GM21825 (cell line): ENCODE measurements around the gene NUP133.

Source experiments
- ATAC-seq: cut with Tn5 transposase; IDR thresholded peaks from one replicate; pipeline ENCODE4 v1.9.1; 2021; ENCODE audit warnings: mild to moderate bottlenecking, moderate library complexity; ENCODE audit not compliant: unreplicated experiment

Gene NUP133

GRCh38 chr1:229452956-229453801, 55.0 kb downstream of the NUP133 start:
- ATAC-seq: no peak

DNA sequence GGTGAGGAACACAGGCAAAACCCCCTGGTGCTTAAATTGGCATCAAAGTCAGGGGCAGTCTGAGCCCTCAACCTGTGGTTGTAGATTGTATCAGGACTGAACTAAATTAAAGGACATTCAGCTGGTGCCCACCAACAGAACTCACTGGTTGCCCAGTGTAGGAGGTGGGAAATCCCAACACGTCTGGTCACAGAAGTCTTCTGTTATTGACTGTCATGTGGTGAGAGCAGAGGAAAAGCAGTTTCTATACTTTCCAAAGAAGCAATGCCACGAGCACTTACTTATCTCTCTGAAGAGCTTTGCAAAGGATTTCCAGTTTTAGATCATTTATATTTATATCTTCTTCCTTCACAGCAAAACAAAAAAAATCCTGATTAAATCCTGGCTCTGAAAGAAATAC, 59.3 kb downstream of the NUP133 start:
- no peak for ATAC-seq

DNA sequence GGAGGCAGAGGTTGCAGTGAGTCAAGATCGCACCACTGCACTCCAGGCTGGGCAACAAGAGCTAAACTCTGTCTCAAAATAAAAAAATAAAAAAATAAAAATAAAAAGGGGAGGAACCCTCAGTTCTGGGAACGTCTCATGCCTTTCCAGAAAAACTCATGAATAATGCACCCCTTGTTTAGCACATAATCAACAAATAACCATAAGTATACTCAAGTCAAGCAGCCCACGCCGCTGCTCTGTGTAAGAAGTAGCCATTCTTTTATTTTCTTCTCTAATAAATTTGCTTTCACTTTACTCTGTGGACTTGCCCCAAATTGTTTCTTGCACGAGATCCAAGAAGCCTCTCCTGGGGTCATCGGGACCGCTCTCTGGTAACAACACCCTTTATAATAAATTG, 59.8 kb downstream of the NUP133 start:
- ATAC-seq: no peak

GRCh38 chr1:229447809-229448252, 60.3 kb downstream of the NUP133 start:
- ATAC-seq: no peak

GRCh38 chr1:229445828-229446227, 62.3 kb downstream of the NUP133 start:
- no peak for ATAC-seq

DNA sequence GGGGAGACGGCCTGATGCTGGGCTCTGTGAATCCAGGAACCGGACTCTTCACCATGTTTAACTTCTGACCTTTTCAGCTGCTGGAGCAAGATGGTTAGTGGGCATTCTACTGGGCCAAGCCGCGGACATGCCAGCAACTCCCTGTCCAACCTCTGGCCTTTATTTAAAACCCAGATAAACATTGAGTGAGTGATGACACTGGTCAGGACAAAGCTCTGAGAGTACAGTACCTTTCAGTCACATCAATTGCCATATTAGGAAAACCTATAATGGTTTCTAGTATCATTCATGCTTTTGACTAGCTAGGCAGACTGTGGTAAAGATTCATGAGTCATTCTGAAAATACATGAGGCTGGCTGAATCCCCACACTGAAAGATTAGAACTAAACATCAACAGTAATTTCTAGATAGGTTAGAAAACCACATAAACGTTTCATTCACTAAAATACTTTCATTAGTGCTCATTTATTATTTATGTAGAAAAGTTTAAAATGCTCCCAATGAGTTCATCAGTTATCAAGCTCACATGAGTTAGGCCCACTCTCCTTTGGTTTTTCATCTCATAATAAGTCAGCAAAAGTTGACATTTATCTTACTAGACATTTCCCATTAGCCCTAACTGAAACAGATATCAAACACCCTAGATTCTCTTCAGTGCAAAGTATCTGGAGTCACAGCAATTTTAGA, 67.1 kb downstream of the NUP133 start:
- ATAC-seq: peak; percentile 94

DNA sequence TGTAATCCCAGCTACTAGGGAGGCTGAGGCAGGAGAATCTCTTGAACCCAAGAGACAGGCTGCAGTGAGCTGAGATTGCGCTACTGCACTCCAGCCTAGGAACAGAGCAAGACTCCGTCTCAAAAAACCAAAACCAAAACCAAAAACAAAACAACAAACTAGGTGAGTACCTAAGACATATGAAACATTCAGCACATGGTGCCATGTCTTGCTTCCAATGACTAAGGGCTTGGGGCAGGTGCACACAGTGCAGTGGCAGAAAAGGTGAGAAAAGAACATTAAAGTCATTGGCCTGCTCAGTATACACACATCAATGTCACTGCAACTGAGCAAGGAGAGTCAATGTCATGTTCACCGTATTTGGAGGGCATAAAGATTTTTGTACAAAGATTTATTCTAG, 70.1 kb downstream of the NUP133 start:
- ATAC-seq: no peak

DNA sequence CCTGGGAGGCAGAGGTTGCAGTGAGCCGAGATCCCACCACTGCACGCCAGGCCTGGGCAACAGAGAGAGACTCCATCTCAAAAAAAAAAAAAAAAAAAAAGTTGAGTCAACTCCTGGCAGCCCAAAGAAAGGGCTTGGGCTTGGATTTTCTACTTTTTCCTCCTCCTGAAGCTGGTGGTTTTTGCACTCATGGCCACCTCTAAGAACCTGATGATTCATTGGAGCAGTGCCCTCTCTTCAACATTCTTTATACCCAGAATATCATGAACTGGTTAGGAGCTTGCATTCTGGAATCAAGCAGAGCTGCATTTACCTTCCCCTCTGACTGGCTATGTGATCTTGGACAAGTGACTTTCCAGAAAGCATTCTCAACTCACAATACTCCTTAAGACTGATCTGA, 70.7 kb downstream of the NUP133 start:
- ATAC-seq: no peak

- no peak for ATAC-seq
Measured at GRCh38 chr1:229436201-229436600, 71.9 kb downstream of the NUP133 start.

GRCh38 chr1:229434641-229435051, 73.5 kb downstream of the NUP133 start:
- no peak for ATAC-seq

DNA sequence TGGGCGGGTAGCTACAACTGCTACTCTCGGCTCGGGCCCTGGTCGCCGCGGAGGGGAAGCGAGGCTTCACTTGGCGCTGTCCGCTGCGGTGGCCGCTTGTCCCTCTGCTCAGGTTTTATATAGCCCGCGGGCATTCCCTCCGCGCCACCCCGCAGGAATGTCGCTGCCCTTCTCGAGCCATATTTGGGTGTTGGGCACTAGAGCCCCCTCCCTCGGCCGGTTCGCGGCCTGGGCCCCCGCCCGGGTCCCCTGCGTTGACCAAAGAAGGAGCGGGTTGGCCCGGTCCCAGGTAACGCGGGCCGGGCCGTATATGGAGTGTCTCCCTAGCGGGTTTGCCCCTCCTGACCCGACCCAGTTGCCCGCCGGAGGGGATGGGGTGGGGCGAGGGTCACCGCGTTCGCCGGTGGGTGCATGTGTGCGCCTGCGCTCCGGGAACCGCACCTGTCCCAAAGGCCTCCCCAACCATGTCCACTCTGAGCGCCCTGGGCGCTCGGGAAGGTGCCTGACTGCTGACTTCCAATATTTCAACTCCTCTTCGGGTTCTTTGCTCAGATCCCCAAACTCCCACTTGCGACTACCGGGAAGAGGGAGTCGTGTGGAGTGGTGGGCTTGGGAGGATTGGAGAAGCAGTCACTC, 74.0 kb downstream of the NUP133 start, which contains the start of gene ACTA1:
TSS of gene ACTA1 (minus strand) at position 90 of the 636 bp plus-strand sequence. CDS start 979 bp downstream, outside the sequence.
- no peak for ATAC-seq

- no peak for ATAC-seq
Measured at GRCh38 chr1:229433364-229434004, 74.7 kb downstream of the NUP133 start.

GRCh38 chr1:229432905-229433304, 75.2 kb downstream of the NUP133 start:
- ATAC-seq: no peak

GRCh38 chr1:229432116-229432461, 76.1 kb downstream of the NUP133 start:
- ATAC-seq: no peak

DNA sequence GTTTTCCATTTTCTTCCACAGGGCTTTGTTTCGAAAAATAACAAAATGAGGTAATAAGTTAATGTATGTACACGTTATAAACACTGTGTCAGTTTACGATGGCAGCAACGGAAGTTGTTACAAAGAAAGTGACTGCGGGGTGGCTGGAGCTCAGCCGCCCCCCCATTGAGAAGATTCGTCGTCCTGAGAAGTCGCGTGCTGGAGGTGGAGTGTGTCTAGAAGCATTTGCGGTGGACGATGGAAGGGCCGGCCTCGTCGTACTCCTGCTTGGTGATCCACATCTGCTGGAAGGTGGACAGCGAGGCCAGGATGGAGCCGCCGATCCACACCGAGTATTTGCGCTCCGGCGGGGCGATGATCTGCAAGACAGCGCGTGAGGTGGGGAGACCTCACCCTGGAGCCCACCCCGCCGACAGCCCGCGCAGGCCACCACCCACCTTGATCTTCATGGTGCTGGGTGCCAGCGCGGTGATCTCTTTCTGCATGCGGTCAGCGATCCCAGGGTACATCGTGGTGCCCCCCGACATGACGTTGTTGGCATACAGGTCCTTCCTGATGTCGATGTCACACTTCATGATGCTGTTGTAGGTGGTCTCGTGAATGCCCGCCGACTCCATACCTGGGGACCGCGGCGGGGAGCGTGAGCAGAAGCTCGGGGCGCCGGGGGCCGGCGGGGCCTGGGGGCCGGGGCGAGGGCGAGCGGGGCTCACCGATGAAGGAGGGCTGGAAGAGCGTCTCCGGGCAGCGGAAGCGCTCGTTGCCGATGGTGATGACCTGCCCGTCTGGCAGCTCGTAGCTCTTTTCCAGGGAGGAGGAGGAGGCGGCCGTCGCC, 76.6 kb downstream of the NUP133 start:
- no peak for ATAC-seq

- no peak for ATAC-seq
Measured at GRCh38 chr1:229430761-229431283, 77.3 kb downstream of the NUP133 start.

- ATAC-seq: no peak
Measured at GRCh38 chr1:229428256-229428655, 79.9 kb downstream of the NUP133 start.

DNA sequence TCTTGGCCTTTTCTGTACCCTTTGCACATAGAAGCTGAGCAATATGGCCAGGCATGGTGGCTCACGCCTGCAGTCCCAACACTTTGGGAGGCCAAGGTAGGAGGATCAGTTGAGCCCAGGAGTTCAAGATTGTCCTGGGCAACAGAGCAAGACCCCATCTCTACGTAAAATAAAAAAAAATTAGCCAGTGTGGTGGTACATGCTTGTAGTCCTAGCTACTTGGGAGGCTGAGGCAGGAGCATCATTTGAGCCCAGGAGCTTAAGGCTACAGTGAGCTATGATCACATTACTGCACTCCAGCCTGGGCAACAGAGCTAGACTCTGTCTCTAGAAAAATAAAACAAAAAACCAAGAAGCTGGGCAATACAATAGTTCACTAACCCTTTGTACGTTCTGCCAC, 80.6 kb downstream of the NUP133 start:
- no peak for ATAC-seq

DNA sequence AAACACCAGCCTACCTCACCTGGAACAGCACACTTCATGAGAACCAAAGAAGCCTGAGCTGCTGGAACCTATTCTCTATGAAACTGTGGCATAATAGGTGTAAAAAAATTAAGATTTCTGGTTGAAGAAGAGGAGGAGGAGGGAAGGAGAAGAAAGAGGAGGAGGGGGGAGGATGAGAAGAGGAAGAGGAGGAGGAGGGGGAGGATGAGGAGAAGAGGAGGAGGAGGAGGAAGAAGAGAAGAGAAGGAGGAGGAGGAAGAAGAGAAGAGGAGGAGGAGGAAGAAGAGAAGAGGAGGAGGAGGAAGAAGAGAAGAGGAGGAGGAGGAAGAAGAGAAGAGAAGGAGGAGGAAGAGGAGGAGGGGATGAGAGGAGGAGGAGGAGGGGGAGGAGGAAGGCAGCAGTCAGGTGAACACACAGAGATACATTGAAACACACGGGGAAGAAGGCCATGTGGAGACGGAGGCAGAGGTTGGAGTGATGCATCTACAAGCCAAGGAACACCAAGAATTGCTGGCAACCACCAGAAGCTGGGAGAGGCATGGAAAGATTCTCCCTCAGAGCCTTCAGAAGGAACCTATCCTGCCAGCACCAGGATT, 82.5 kb downstream of the NUP133 start:
- ATAC-seq: no peak

- ATAC-seq: no peak
Measured at GRCh38 chr1:229420765-229421164, 87.4 kb downstream of the NUP133 start.
